SU-DHL-6 (cell line): ENCODE measurements around the gene ACKR1.

ENCODE experiments used
- H2AFZ ChIP-seq: fragments of 200-600 bp; sonication (generic); 2 replicates; pipeline ENCODE4 v1.6.1; 2014; ENCODE audit warnings: low read depth, mild to moderate bottlenecking, moderate library complexity, mixed read lengths, antibody characterized with exemption, low read length; ENCODE audit not compliant: severe bottlenecking
- H3F3A ChIP-seq: fragments of 200-600 bp; shearing (Covaris generic); 2 replicates; pipeline ENCODE4 v1.6.0; 2016; ENCODE audit warnings: antibody characterized with exemption, mild to moderate bottlenecking; ENCODE audit not compliant: insufficient read depth
- H3K27ac ChIP-seq: fragments of 200-600 bp; sonication (generic); 2 replicates; pipeline ENCODE4 v1.5.1; 2016; ENCODE audit warnings: low read depth, mild to moderate bottlenecking, low read length, moderate library complexity, mixed read lengths
- H3K27me3 ChIP-seq: fragments of 200-600 bp; sonication (generic), shearing (Covaris generic); 2 replicates; pipeline ENCODE4 v1.6.0; 2014; ENCODE audit warnings: mild to moderate bottlenecking, low read length
- H3K36me3 ChIP-seq: fragments of 200-600 bp; sonication (generic); 2 replicates; pipeline ENCODE4 v1.6.1; 2014; ENCODE audit warnings: mild to moderate bottlenecking, low read length, mixed read lengths
- H3K4me2 ChIP-seq: fragments of 300-600, 200-600 bp; shearing (Covaris generic), sonication (generic); 2 replicates; pipeline ENCODE4 v1.6.0; 2014; ENCODE audit warnings: low read length, low read depth, mild to moderate bottlenecking; ENCODE audit not compliant: poor library complexity, severe bottlenecking
- H3K4me3 ChIP-seq: fragments of 200-600 bp; sonication (generic); 2 replicates; pipeline ENCODE4 v1.5.1; 2014; ENCODE audit warnings: antibody characterized with exemption, low read length, mild to moderate bottlenecking, mixed read lengths; ENCODE audit not compliant: insufficient read depth, poor library complexity, severe bottlenecking
- H3K79me2 ChIP-seq: fragments of 200-600 bp; sonication (generic); 2 replicates; pipeline ENCODE4 v1.6.1; 2014; ENCODE audit warnings: mild to moderate bottlenecking, low read length, moderate library complexity; ENCODE audit not compliant: insufficient read depth
- H3K9ac ChIP-seq: fragments of 200-600 bp; sonication (generic); 2 replicates; pipeline ENCODE4 v1.7.0; 2014; ENCODE audit warnings: mild to moderate bottlenecking, low read length
- H3K9me2 ChIP-seq: fragments of 200-600 bp; sonication (generic); replicated peaks from 2 replicates; pipeline ENCODE4 v1.6.1; 2014; ENCODE audit warnings: low read length; ENCODE audit not compliant: insufficient read depth
- H3K9me3 ChIP-seq: fragments of 200-600 bp; sonication (generic); 2 replicates; pipeline ENCODE4 v1.6.1; 2014; ENCODE audit warnings: low read length, mixed read lengths; ENCODE audit not compliant: insufficient read depth
- H4K20me1 ChIP-seq: fragments of 200-600 bp; sonication (generic); 2 replicates; pipeline ENCODE4 v1.6.1; 2014; ENCODE audit warnings: low read depth, mild to moderate bottlenecking, antibody characterized with exemption, low read length, moderate library complexity, mixed read lengths
- EZH2phosphoT487 ChIP-seq: fragments of 200-600 bp; sonication (generic), shearing (Covaris generic); conservative IDR thresholded peaks from 2 replicates; pipeline ENCODE4 v1.6.1; 2018; ENCODE audit warnings: mild to moderate bottlenecking, antibody characterized with exemption, low read length, moderate library complexity, mixed read lengths
- TF ChIP-seq, protein P1 (sequence below): fragments of 200-600 bp; sonication (generic); IDR thresholded peaks from one replicate; pipeline ENCODE4 v1.5.1; 2017; ENCODE audit warnings: antibody characterized with exemption, mild to moderate bottlenecking, low read length, moderate library complexity; ENCODE audit not compliant: insufficient read depth, poor library complexity, severe bottlenecking

ACKR1 gene

DNA sequence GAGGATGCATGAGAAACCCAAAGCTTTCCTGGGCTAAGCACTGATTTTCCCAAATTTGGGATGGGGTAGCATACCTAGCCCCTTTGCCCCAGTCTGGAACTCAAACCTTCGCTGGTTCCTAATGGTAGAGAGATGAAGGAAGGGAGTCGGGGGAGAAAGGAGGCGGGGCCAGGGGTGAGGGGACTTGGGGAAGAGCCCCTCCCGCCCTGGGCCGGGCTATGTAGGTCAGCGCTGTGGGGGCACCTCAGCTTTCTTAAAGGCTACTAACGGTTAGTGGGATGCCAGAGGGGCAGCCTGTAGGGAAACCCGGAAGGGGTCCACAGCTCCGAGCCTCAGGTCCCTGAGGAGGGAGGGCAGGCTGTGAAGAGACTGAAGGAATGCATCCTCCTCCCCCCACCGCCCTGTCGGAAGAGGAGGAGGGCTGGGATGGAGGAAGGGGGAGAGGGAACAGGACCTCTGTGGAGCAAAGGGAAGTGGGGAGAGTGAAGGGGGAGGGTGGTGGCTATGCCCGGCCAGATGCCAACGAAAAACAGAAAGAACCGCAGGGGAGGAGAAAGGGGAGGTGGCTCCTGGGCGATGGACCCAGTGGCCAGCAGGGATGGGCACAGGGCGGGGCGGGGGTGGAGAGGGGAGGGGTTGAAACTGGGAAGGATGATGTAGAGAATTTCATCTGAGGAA is 31.9 kb upstream of the ACKR1 start:
- no peaks in the 10 kb centered on the region for H3K9me3 ChIP-seq
- H3K4me3 ChIP-seq = no peak overlapping the region
- H3K27ac ChIP-seq = no peak overlapping the region
- H3K9me2 ChIP-seq = no peaks in the 10 kb centered on the region
- H2AFZ ChIP-seq = no peak overlapping the region
- no peak overlapping the region for H3K4me2 ChIP-seq
- no peaks in the 10 kb centered on the region for H4K20me1 ChIP-seq
- no peaks in the 10 kb centered on the region for H3K36me3 ChIP-seq
- H3K27me3 ChIP-seq = no peaks in the 10 kb centered on the region
- TF ChIP-seq EZH2phosphoT487 = no peak
- no peak overlapping the region for H3K9ac ChIP-seq
- no peaks in the 10 kb centered on the region for H3K79me2 ChIP-seq
- no peaks in the 10 kb centered on the region for H3F3A ChIP-seq

- Histone ChIP-seq H3K9me3 (no peaks in the 10 kb centered on the region), H4K20me1 (no peaks in the 10 kb centered on the region), H2AFZ (no peak overlapping the region), H3K79me2 (no peaks in the 10 kb centered on the region), H3K4me2 (no peak overlapping the region), H3K9ac (no peak overlapping the region), H3K36me3 (no peaks in the 10 kb centered on the region), H3K27ac (no peak overlapping the region), H3K27me3 (no peaks in the 10 kb centered on the region), H3K4me3 (no peak overlapping the region), H3F3A (no peaks in the 10 kb centered on the region), H3K9me2 (no peaks in the 10 kb centered on the region)
- TF ChIP-seq, protein P1, sequence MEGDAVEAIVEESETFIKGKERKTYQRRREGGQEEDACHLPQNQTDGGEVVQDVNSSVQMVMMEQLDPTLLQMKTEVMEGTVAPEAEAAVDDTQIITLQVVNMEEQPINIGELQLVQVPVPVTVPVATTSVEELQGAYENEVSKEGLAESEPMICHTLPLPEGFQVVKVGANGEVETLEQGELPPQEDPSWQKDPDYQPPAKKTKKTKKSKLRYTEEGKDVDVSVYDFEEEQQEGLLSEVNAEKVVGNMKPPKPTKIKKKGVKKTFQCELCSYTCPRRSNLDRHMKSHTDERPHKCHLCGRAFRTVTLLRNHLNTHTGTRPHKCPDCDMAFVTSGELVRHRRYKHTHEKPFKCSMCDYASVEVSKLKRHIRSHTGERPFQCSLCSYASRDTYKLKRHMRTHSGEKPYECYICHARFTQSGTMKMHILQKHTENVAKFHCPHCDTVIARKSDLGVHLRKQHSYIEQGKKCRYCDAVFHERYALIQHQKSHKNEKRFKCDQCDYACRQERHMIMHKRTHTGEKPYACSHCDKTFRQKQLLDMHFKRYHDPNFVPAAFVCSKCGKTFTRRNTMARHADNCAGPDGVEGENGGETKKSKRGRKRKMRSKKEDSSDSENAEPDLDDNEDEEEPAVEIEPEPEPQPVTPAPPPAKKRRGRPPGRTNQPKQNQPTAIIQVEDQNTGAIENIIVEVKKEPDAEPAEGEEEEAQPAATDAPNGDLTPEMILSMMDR = no peak
- TF ChIP-seq EZH2phosphoT487 = no peak
Observed at GRCh38 chr1:159173320-159173719, 31.4 kb upstream of the ACKR1 start.

- Histone ChIP-seq H3K79me2 (no peaks in the 10 kb centered on the region), H3K4me3 (no peak overlapping the region), H4K20me1 (no peaks in the 10 kb centered on the region), H3K36me3 (no peaks in the 10 kb centered on the region), H2AFZ (no peak overlapping the region), H3K27ac (no peak overlapping the region), H3K9me3 (no peaks in the 10 kb centered on the region), H3K9ac (no peak overlapping the region), H3K4me2 (no peak overlapping the region), H3F3A (no peaks in the 10 kb centered on the region), H3K9me2 (no peaks in the 10 kb centered on the region), H3K27me3 (no peaks in the 10 kb centered on the region)
- TF ChIP-seq EZH2phosphoT487 = no peak
- TF ChIP-seq, protein P1 = no peak
Observed at GRCh38 chr1:159175571-159175970, 29.1 kb upstream of the ACKR1 start.

DNA sequence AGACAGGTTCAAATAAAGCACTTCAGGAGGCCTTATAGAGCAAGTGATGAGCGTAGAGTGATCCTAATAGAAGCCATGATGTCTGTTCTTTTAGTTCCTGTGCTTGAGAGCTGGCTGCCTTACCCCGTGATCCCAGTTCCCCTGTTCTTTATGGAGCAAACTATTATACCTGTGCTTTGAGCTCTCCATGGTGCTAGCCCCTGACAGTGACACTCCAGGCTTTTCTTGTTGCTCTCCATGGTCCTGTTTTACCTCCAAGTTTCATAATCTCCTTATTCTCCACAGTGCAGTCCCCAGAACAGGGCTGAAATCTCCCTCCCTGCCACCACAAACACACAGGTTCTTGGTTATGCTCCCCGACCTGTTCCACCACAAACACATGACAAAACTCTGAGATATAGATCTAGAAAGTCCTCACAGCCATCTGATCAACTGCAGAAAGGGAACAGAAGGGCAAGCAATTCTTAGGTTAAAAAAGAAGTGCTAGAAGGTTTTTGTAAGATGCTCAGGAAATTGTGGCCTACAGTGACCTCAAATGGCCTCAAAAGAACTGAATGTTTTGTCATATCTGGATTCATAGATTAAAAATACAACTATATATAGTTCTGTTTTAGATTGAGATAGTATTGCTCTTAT is 27.3 kb upstream of the ACKR1 start:
- Histone ChIP-seq H3K9ac (no peak overlapping the region), H3K9me2 (no peaks in the 10 kb centered on the region), H3K79me2 (no peaks in the 10 kb centered on the region), H3K27me3 (no peaks in the 10 kb centered on the region), H3K4me3 (no peak overlapping the region), H3F3A (no peaks in the 10 kb centered on the region), H3K4me2 (no peak overlapping the region), H4K20me1 (no peaks in the 10 kb centered on the region), H3K27ac (no peak overlapping the region), H3K36me3 (no peaks in the 10 kb centered on the region), H2AFZ (no peak overlapping the region), H3K9me3 (no peaks in the 10 kb centered on the region)
- TF ChIP-seq EZH2phosphoT487 = no peak
- TF ChIP-seq, protein P1 = no peak
